Activated CD8-positive, alpha-beta memory T cell treated with anti-CD3 and anti-CD28 coated beads, Interleukin-2, amount 50 U/mL, for 24 hours (primary cell): Measurements from ENCODE around the gene CCDC85B.
"Not testable (repeated sequence)": the region's sequence is repeated elsewhere in the genome, so short reads cannot be mapped to it uniquely, and the experiment has no call there.

Experiments
- DNase-seq: peaks from one replicate; pipeline ENCODE4 v3.0.0-alpha.2; 2020; ENCODE audit errors: extremely low read depth

Gene CCDC85B

GRCh38 chr11:65886826-65887722, 3.4 kb upstream of the CCDC85B start:
- DNase-seq, result no peak

- DNase-seq, result no peak
These were observed 2.7 kb upstream of the CCDC85B start for GRCh38 chr11:65887723-65888162.

- DNase-seq, result peak; percentile 89
These were observed 2.2 kb upstream of the CCDC85B start, which contains the start of gene FIBP for GRCh38 chr11:65888163-65888814. Gene FIBP, minus strand, starts transcription at chr11:65888471. Its CDS starts 53 bp downstream, at chr11:65888418.

GRCh38 chr11:65891219-65892136, 1.0 kb downstream of the CCDC85B start:
- no peak for DNase-seq

GRCh38 chr11:65892137-65892540, 1.7 kb downstream of the CCDC85B start:
- DNase-seq, result not testable (repeated sequence)

GRCh38 chr11:65892661-65893317, 2.3 kb downstream of the CCDC85B start:
- no peak for DNase-seq

GRCh38 chr11:65894034-65894591, 3.6 kb downstream of the CCDC85B start:
- no peak for DNase-seq

GRCh38 chr11:65895482-65895981, 5.1 kb downstream of the CCDC85B start:
- no peak for DNase-seq

- no peak for DNase-seq
These were observed 5.8 kb downstream of the CCDC85B start for GRCh38 chr11:65896034-65896999.

- no peak for DNase-seq
These were observed 6.6 kb downstream of the CCDC85B start for GRCh38 chr11:65897020-65897471.

- DNase-seq, result no peak
These were observed 8.3 kb downstream of the CCDC85B start for GRCh38 chr11:65898656-65899355.

- no peak for DNase-seq
These were observed 9.1 kb downstream of the CCDC85B start for GRCh38 chr11:65899356-65900124.

GRCh38 chr11:65900125-65900898, 9.8 kb downstream of the CCDC85B start, which contains the start of gene FOSL1:
Gene FOSL1, minus strand, starts transcription at chr11:65900388. Its CDS starts 49 bp downstream, at chr11:65900339.
- DNase-seq, result peak; percentile 82

GRCh38 chr11:65900899-65901180, 10.4 kb downstream of the CCDC85B start:
- no peak for DNase-seq

GRCh38 chr11:65903068-65903481, 12.6 kb downstream of the CCDC85B start:
- no peak for DNase-seq

- DNase-seq, result no peak
These were observed 13.2 kb downstream of the CCDC85B start for GRCh38 chr11:65903715-65904114.

- no peak for DNase-seq
These were observed 16.1 kb downstream of the CCDC85B start for GRCh38 chr11:65906602-65907001.
